Measurements from ENCODE around the gene GTF2F2.
"Not testable (repeated sequence)": the region's sequence is repeated elsewhere in the genome, so short reads cannot be mapped to it uniquely, and the experiment has no call there.

GTF2F2 gene

DNA sequence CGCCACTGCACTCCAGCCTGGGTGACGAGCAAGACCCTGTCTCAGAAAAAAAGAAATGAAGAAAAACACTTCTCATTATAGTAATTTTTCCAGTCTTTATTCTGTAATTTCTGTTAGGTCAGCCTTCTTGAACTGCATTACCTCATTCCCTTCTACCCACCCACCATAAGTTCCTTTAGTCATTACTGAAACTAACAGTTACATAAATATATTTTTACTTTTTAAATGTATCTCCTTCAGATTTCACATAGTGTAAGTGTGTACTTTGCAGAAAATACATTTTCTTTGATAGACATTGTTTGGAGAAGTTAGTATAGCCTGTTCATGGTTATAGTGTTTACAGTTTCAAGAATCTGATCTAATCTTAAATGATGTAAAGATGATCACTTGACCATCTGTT is 112.3 kb downstream of the GTF2F2 start:
- no peak for TF ChIP-seq CTCF (IDR thresholded peaks at IDR 0.05; ENCODE audit: low read depth, low read length)
- no peak for DNase-seq (ENCODE audit: low read depth, low spot score)
- in situ Hi-C loops (cut with HindIII; ENCODE audit: low sequenced_read_pairs) = no loop called here
- H3K4me3 ChIP-seq (ENCODE audit: low read depth, low read length) = no peak overlapping the region

DNA sequence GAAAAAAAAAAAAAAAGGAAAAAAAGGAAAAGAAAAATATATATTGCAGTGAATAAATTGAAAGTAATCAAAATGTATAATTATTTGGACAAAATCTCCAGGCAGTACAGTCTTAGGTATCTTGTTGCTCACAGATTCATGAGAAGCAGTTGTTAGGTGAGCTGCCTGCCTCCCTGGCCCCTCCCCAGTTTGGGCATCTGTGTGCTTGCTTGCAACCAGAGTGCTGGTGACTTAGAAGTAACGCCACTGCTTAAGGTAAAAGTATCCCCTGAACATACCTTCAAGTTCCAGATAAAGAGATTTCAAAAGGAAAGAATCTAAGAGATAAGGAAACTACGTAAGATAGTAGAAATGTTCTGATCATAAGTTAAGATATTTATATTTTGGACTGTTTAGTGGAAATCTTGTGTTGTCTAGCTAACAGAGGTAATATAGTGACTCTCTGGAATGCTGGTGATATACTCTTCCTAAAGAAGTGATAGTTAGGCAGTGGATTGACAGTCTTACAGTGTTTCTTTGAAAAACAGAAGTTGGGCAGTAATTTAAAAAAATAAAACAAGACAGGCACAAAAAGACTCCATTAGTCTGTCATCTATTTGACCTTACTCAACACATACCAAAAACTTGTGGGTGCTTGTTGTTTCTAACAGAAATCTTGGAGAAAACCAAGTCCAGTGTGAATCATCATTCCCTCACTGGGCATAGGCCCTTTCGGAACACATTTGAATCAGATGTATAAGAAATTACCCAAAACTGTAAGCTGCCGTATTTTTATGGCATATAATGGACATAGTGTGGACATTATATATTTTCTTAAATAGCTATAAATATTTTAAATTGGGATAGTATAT is 118.9 kb downstream of the GTF2F2 start:
- in situ Hi-C loops (cut with HindIII; ENCODE audit: low sequenced_read_pairs) = no loop called here
- no peak for TF ChIP-seq CTCF (IDR thresholded peaks at IDR 0.05; ENCODE audit: low read depth, low read length)
- DNase-seq (ENCODE audit: low read depth, low spot score) = peak; percentile 59
- H3K4me3 ChIP-seq (ENCODE audit: low read depth, low read length) = no peak overlapping the region

GRCh38 chr13:45240143-45240542 is 119.8 kb downstream of the GTF2F2 start:
- DNase-seq (ENCODE audit: low read depth, low spot score) = no peak
- no peak for TF ChIP-seq CTCF (IDR thresholded peaks at IDR 0.05; ENCODE audit: low read depth, low read length)
- in situ Hi-C loops (cut with HindIII; ENCODE audit: low sequenced_read_pairs) = no loop called here
- no peak overlapping the region for H3K4me3 ChIP-seq (ENCODE audit: low read depth, low read length)

DNA sequence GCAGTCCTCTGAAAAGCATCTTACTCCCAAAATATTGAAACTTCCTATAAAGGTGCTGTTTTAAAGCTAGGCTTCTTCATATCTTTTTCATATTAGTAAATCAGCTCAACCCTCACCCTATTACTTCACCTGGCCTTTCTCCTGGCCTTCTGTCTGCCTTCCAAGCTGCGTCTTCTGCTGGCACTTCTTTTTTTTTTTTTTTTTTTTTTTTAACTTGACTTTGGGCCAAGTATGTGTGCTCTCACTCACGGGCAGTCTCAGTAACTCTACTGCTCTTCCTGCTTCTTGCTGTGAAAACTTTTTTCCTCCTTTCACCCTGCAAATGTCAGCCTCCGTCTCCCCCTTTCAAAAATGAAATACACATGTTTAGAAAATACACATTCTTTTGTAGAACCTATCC is 121.8 kb downstream of the GTF2F2 start:
- H3K4me3 ChIP-seq (ENCODE audit: low read depth, low read length) = no peak overlapping the region
- no peak for TF ChIP-seq CTCF (IDR thresholded peaks at IDR 0.05; ENCODE audit: low read depth, low read length)
- DNase-seq (ENCODE audit: low read depth, low spot score) = peak; percentile 62
- in situ Hi-C loops (cut with HindIII; ENCODE audit: low sequenced_read_pairs) = no loop called here

- no peak for DNase-seq (ENCODE audit: low read depth, low spot score)
- H3K4me3 ChIP-seq (ENCODE audit: low read depth, low read length) = no peak overlapping the region
- in situ Hi-C loops (cut with HindIII; ENCODE audit: low sequenced_read_pairs) = no loop called here
- TF ChIP-seq CTCF (IDR thresholded peaks at IDR 0.05; ENCODE audit: low read depth, low read length) = no peak
Observed at GRCh38 chr13:45242524-45242923, 122.2 kb downstream of the GTF2F2 start.

DNA sequence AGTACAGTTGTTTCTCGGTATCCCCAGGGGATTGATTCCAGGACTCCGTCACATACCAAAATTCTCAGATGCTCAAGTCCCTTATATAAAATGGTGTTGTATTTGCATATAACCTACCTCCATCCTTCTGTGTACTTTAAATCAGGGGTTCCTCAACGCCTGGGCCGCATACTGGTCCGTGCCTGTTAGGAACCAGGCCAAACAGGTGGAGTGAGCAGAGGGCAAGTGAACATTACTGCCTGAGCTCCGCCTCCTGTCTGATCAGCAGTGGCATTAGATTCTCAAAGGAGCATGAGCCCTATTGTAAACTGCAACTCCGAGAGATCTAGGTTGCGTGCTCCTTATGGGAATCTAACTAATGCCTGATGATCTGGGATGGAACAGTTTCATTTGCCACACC is 122.8 kb downstream of the GTF2F2 start:
- H3K4me3 ChIP-seq (ENCODE audit: low read depth, low read length) = no peak overlapping the region
- no peak for DNase-seq (ENCODE audit: low read depth, low spot score)
- TF ChIP-seq CTCF (IDR thresholded peaks at IDR 0.05; ENCODE audit: low read depth, low read length) = no peak
- in situ Hi-C loops (cut with HindIII; ENCODE audit: low sequenced_read_pairs) = no loop called here

- in situ Hi-C loops (cut with HindIII; ENCODE audit: low sequenced_read_pairs); H3K4me3 ChIP-seq (ENCODE audit: low read depth, low read length); DNase-seq (ENCODE audit: low read depth, low spot score): not testable (repeated sequence)
Observed at GRCh38 chr13:45244736-45245135, 124.4 kb downstream of the GTF2F2 start.
